Ovary (tissue), 9 donors: ENCODE results near the gene AKAP5. TPM values are rescaled to one million over a fixed set of nuclear protein-coding genes. Genes with fewer than 3 reads are reported as not detected.

Experiments
- DNase-seq, 5 donors: peaks; one replicate each; pipeline ENCODE4 v3.0.0-alpha.2; 2019 to 2020
- H3K27ac ChIP-seq, 2 donors: fragments of 200-600 bp; one replicate each; pipeline versions ENCODE4 v1.5.1 to v1.8.0; 2019 to 2022
- H3K27me3 ChIP-seq: fragments of 200-600 bp; one replicate; pipeline ENCODE4 v1.8.0; 2022
- H3K36me3 ChIP-seq: fragments of 200-600 bp; sonication (generic); one replicate; pipeline ENCODE4 v1.5.1; 2019
- H3K4me1 ChIP-seq: one replicate; pipeline ENCODE4 v1.8.1; 2013; ENCODE audit warnings: mild to moderate bottlenecking, moderate library complexity; ENCODE audit not compliant: insufficient read depth
- H3K4me3 ChIP-seq: fragments of 200-600 bp; sonication (generic); one replicate; pipeline ENCODE4 v1.5.1; 2017
- H3K9me3 ChIP-seq, 2 donors: fragments of 200-600 bp in 1 of 2; sonication (generic) in 1 of 2; one replicate each; pipeline versions ENCODE4 v1.5.1 to v1.8.1; 2013 to 2019; ENCODE audit warnings: mild to moderate bottlenecking in 1 of 2, moderate library complexity in 1 of 2
- EP300 ChIP-seq: sonication (generic); formaldehyde crosslinking; IDR thresholded peaks from one replicate; pipeline ENCODE4 v1.6.1; 2017; ENCODE audit warnings: antibody characterized with exemption
- POLR2A ChIP-seq: fragments of 450-650 bp; IDR thresholded peaks from one replicate; pipeline ENCODE4 v1.6.1; 2017; ENCODE audit warnings: antibody characterized with exemption, mild to moderate bottlenecking, moderate library complexity
- WGBS, 3 donors: extraction: QIAGEN DNeasy Blood & Tissue Kit in 1 of 3; methylation state at CpG; one replicate each; pipeline versions ENCODE4 v1.1.5 to v1.1.7; 2013 to 2017; 5-methylcytosine and 5-hydroxymethylcytosine counted together
- intact Hi-C, 4 donors: fragments of 100-400 bp; cut with DNase I; formaldehyde crosslinking; loops; one replicate each; pipeline versions ENCODE4 v1.11.0 to v1.15.1; 2022 to 2023
- polyA plus RNA-seq, 2 donors: library from polyadenylated mRNA; stranded (reverse); fragments of 200-250 nt in 1 of 2; fragments of 350-450 nt in 1 of 2; fragmentation: Illumina TruSeq in 1 of 2; extraction: RNeasy Lipid Tissue Mini Kit (QIAGEN cat#74804) in 1 of 2; gene quantifications; one replicate each; pipeline ENCODE4 v1.2.3, GENCODE V29; 2013 to 2014
- total RNA-seq, 7 donors: library from RNA; depleted of rRNA in 2 of 7; stranded (reverse); fragments of >200 nt in 2 of 7; fragmentation: NEBNext Ultra II Directional in 3 of 7; extraction: Animal tissue kit (Norgen Biotek cat#: 25700) in 3 of 7; gene quantifications; one replicate each; pipeline versions ENCODE4 v1.1.0 to v1.2.4, GENCODE V29; 2016 to 2023
- TF ChIP-seq, protein P1 (sequence below), 3 donors: fragments of 450-650 bp in 2 of 3; fragments of 200-600 bp in 1 of 3; IDR thresholded peaks; one replicate each; pipeline versions ENCODE4 v1.5.1 to v1.8.0; 2016 to 2022; ENCODE audit warnings: antibody characterized with exemption in 3 of 3, mild to moderate bottlenecking in 1 of 3
- donor health status: DM: no; HTN: no; CAD: no; lungs with moderate emphysema.
- donor health status: DM: no; HTN: no; CAD: no.
- donor health status: Bipolar disorder and iron deficiency.
- donor health status: DM: yes; HTN: yes; CAD: no.
- donor health status: DM: no; HTN: no; CAD: no.
- donor health status: DM: yes; HTN: yes; CAD: no.

Gene AKAP5
- total and polyA plus RNA-seq, 9 donors, result 0.12 to 1.7 (median 0.56) TPM

DNA sequence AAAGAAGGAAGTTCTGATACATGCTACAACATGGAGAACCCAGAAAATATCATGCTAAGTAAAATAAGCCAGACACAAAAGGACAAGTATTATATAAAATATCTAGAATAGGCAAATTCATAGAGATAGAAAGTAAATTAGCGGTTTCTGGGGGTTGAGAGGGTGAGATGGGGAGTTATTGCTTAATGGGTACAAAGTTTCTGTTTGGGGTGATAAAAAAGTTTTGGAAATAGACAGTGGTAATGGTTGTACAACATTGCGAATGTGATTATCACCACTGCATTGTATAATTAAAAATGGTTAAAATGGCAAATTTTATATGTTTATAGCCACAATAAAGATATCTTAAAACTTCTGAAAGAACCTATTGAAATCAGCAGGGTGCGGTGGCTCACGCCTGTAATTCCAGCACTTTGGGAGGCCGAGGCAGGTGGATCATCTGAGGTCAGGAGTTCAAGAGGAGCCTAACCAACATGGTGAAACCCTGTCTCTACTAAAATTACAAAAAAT lies 23.3 kb downstream of the AKAP5 start:
- TF ChIP-seq POLR2A, result no peak
- TF ChIP-seq, protein P1, sequence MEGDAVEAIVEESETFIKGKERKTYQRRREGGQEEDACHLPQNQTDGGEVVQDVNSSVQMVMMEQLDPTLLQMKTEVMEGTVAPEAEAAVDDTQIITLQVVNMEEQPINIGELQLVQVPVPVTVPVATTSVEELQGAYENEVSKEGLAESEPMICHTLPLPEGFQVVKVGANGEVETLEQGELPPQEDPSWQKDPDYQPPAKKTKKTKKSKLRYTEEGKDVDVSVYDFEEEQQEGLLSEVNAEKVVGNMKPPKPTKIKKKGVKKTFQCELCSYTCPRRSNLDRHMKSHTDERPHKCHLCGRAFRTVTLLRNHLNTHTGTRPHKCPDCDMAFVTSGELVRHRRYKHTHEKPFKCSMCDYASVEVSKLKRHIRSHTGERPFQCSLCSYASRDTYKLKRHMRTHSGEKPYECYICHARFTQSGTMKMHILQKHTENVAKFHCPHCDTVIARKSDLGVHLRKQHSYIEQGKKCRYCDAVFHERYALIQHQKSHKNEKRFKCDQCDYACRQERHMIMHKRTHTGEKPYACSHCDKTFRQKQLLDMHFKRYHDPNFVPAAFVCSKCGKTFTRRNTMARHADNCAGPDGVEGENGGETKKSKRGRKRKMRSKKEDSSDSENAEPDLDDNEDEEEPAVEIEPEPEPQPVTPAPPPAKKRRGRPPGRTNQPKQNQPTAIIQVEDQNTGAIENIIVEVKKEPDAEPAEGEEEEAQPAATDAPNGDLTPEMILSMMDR (IDR thresholded peaks at IDR 0.05), result no peak
- no peak for TF ChIP-seq EP300
- WGBS, 3 donors, result 78 to 95% (median 92%) methylated on average over 5 of the region's 5 CpGs
- Histone ChIP-seq H3K4me3 (no peak overlapping the region), H3K27me3 (no peaks in the 10 kb centered on the region), H3K36me3 (no peaks in the 10 kb centered on the region), H3K27ac (no peak overlapping the region), H3K4me1 (no peaks in the 10 kb centered on the region), H3K9me3 (no peaks in the 10 kb centered on the region)
- intact Hi-C loops, result loop anchor here in 1 of 4 donors (10.0 kb wide), 1 partner anchor 144 kb away; no protein-coding TSS in a partner anchor
- DNase-seq, result no peak

DNA sequence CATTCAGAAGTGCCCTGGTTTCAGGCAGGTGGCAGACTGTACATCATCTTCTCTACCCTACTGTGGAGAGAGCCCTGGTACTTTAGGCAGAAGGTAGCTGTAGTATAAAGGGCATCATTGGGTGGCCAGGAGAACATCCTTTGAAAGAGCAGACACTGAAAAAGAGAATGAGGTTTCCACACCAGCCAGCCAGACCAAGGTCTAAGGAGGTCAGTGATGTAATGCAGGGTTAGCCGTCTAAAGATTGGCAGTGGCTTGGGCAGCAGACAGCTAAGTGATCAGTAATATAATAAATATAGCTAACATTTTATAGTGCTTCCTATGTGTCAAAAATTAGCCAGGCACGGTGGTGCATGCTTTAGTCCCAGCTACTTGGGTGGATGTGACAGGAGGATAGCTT lies 26.3 kb downstream of the AKAP5 start:
- intact Hi-C loops, result no loop called here
- no peaks in the 10 kb centered on the region for H3K27me3 ChIP-seq
- no peaks in the 10 kb centered on the region for H3K36me3 ChIP-seq
- H3K9me3 ChIP-seq, result no peaks in the 10 kb centered on the region
- 85 to 88% (median 86%) methylated on average over 2 of the region's 2 CpGs for WGBS, 3 donors
- no peak for TF ChIP-seq POLR2A
- TF ChIP-seq, protein P1 (IDR thresholded peaks at IDR 0.05), result no peak
- TF ChIP-seq EP300, result no peak
- H3K4me3 ChIP-seq, result no peak overlapping the region
- DNase-seq, result no peak
- no peak overlapping the region for H3K27ac ChIP-seq
- H3K4me1 ChIP-seq, result peaks cover 4% of the 10 kb centered on the region

DNA sequence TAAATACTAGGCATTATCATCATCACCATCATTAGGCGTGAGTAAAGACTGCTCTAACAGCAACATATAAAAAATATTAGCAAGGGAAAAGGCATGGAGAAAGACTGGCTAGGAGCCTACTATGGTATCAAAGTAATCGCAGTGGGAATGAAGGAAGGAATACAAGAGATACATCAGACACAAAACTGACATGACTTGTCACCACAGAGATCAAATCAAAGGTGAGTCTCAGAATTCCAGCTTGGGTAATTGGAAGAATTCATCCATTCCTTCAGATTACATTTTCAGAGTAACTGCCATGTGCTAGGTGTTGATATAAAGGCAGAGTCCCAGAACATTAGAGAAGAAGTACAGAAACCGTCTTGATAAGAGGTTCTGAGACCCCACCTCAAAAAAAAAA lies 28.2 kb downstream of the AKAP5 start:
- no peaks in the 10 kb centered on the region for H3K36me3 ChIP-seq
- H3K27ac ChIP-seq, result no peak overlapping the region
- H3K9me3 ChIP-seq, result no peaks in the 10 kb centered on the region
- WGBS, 3 donors, result 81 to 96% (median 81%) methylated on average over 3 of the region's 3 CpGs
- no peaks in the 10 kb centered on the region for H3K27me3 ChIP-seq
- H3K4me1 ChIP-seq, result peaks cover 4% of the 10 kb centered on the region
- no peak for DNase-seq
- intact Hi-C loops, result no loop called here
- TF ChIP-seq POLR2A, result no peak
- TF ChIP-seq, protein P1 (IDR thresholded peaks at IDR 0.05), result no peak
- no peak for TF ChIP-seq EP300
- H3K4me3 ChIP-seq, result no peak overlapping the region

DNA sequence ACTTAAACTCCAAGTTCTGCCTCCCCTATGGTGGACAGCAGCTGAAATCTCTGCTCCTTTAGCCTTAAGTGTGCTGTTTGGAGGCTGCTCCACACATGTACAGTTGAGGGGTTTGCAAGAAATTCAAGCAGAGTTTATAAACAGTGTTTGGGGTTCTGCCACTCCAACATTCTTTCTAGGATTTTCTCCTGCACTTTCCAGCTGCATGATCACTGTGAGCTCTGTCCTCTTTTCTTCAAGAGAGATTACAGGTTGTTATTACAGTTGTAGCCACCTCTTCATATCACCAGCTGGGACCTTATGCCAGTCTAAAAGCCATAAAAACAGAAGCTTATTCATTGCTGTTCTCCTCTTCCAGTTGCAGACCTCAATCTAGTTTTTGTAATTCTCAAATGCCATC lies 30.0 kb downstream of the AKAP5 start:
- no peaks in the 10 kb centered on the region for H3K9me3 ChIP-seq
- no peak for DNase-seq
- H3K27me3 ChIP-seq, result no peaks in the 10 kb centered on the region
- peaks cover 4% of the 10 kb centered on the region for H3K4me1 ChIP-seq
- no peaks in the 10 kb centered on the region for H3K36me3 ChIP-seq
- no peak for TF ChIP-seq POLR2A
- no peak for TF ChIP-seq EP300
- TF ChIP-seq, protein P1 (IDR thresholded peaks at IDR 0.05), result no peak
- no peak overlapping the region for H3K4me3 ChIP-seq
- no peak overlapping the region for H3K27ac ChIP-seq
- intact Hi-C loops, result no loop called here
